IMR-90 (cell line): ENCODE results near the gene TMCC1. TPM values are rescaled to one million over a fixed set of nuclear protein-coding genes. Genes with fewer than 3 reads are reported as not detected.

Experiments
- ATAC-seq: fragments of 200-7000 bp; cut with Tn5 transposase; 2 replicates; pipeline ENCODE4 v1.9.1; 2020; ENCODE audit warnings: low read depth, mild to moderate bottlenecking, moderate library complexity
- BruUV-seq: library from RNA; stranded (reverse); fragments of 400-500 nt; replicated peaks from 2 replicates; lab custom pipeline; 2021; lab: Mats Ljungman, UMichigan
- CTCF ChIA-PET: fragments of 300-600 bp; formaldehyde crosslinking; extraction: SDS; loops from one replicate; lab custom pipeline; 2021; ENCODE audit warnings: antibody characterized with exemption; lab: Yijun Ruan, JAX
- POLR2A ChIA-PET: fragments of 300-600 bp; sonication (Branson Sonifier 250); formaldehyde crosslinking; loops from one replicate; lab custom pipeline; 2022; ENCODE audit warnings: antibody characterized with exemption; ENCODE audit not compliant: unreplicated experiment; lab: Charles Lee
- DNase-seq: peaks from one replicate; pipeline ENCODE4 v3.0.0; 2013
- H2AFZ ChIP-seq: replicated peaks from 2 replicates; pipeline ENCODE3; 2013; ENCODE audit warnings: low read length, mild to moderate bottlenecking; ENCODE audit not compliant: poor library complexity
- H2AK5ac ChIP-seq: 2 replicates; pipeline ENCODE4 v1.6.1; 2013; ENCODE audit warnings: low read depth, low read length, inconsistent platforms
- H2AK9ac ChIP-seq: replicated peaks from 2 replicates; pipeline ENCODE3; 2013; ENCODE audit warnings: mild to moderate bottlenecking, low read depth, low read length, moderate library complexity; ENCODE audit not compliant: poor library complexity
- H2BK120ac ChIP-seq: 2 replicates; pipeline ENCODE4 v1.6.1; 2013; ENCODE audit warnings: low read depth, low read length, inconsistent platforms
- H2BK15ac ChIP-seq: 3 replicates; pipeline ENCODE4 v1.6.1; 2013; ENCODE audit warnings: low read depth, low read length, inconsistent platforms
- H2BK20ac ChIP-seq: 2 replicates; pipeline ENCODE4 v1.6.1; 2013; ENCODE audit warnings: low read depth, mild to moderate bottlenecking, inconsistent platforms, low read length, moderate library complexity
- H2BK5ac ChIP-seq: 2 replicates; pipeline ENCODE4 v1.6.1; 2013; ENCODE audit warnings: mild to moderate bottlenecking, low read depth, low read length, inconsistent platforms; ENCODE audit not compliant: poor library complexity, severe bottlenecking
- H3K14ac ChIP-seq: replicated peaks from 2 replicates; pipeline ENCODE4 v1.6.1; 2013; ENCODE audit warnings: low read depth, low read length, inconsistent platforms
- H3K18ac ChIP-seq: 2 replicates; pipeline ENCODE4 v1.6.1; 2013; ENCODE audit warnings: low read depth, low read length, control low read depth
- H3K23ac ChIP-seq: 2 replicates; pipeline ENCODE4 v1.6.1; 2013; ENCODE audit warnings: low read depth, low read length, inconsistent platforms
- H3K27ac ChIP-seq: 2 replicates; pipeline ENCODE4 v1.5.1; 2013; ENCODE audit warnings: mild to moderate bottlenecking, control low read depth, low read length; ENCODE audit not compliant: insufficient read depth
- H3K27me3 ChIP-seq: 2 replicates; pipeline ENCODE4 v1.6.1; 2013; ENCODE audit warnings: low read length; ENCODE audit not compliant: control insufficient read depth, insufficient read depth
- H3K36me3 ChIP-seq: 2 replicates; pipeline ENCODE4 v1.6.1; 2013; ENCODE audit warnings: low read length, mixed read lengths; ENCODE audit not compliant: control insufficient read depth, insufficient read depth
- H3K4ac ChIP-seq: 2 replicates; pipeline ENCODE4 v1.6.1; 2013; ENCODE audit warnings: low read depth, low read length, inconsistent platforms
- H3K4me1 ChIP-seq: 2 replicates; pipeline ENCODE4 v1.6.1; 2013; ENCODE audit warnings: low read length, mixed read lengths; ENCODE audit not compliant: control insufficient read depth, insufficient read depth
- H3K4me2 ChIP-seq: 2 replicates; pipeline ENCODE4 v1.6.1; 2013; ENCODE audit warnings: low read depth, mild to moderate bottlenecking, control low read depth, low read length, moderate library complexity
- H3K4me3 ChIP-seq: 2 replicates; pipeline ENCODE4 v1.5.1; 2013; ENCODE audit warnings: low read depth, mild to moderate bottlenecking, control low read depth, low read length, moderate library complexity; ENCODE audit not compliant: insufficient read depth
- H3K56ac ChIP-seq: 2 replicates; pipeline ENCODE4 v1.6.1; 2013; ENCODE audit warnings: low read length, inconsistent platforms; ENCODE audit not compliant: insufficient read depth; ENCODE audit errors: extremely low read depth
- H3K79me1 ChIP-seq, 2 experiments: 2 replicates each; pipeline ENCODE4 v1.6.1; 2013; ENCODE audit warnings: low read length in 2 of 2, inconsistent platforms in 1 of 2, low read depth in 1 of 2
- H3K9ac ChIP-seq: 2 replicates; pipeline ENCODE4 v1.6.1; 2013; ENCODE audit warnings: low read depth, low read length, control low read depth
- H3K9me1 ChIP-seq: 2 replicates; pipeline ENCODE4 v1.6.1; 2013; ENCODE audit warnings: low read length, inconsistent platforms; ENCODE audit not compliant: insufficient read depth
- H3K9me3 ChIP-seq: 2 replicates; pipeline ENCODE4 v1.6.1; 2013; ENCODE audit warnings: low read length; ENCODE audit not compliant: control insufficient read depth, insufficient read depth
- H4K20me1 ChIP-seq: 2 replicates; pipeline ENCODE4 v1.6.1; 2013; ENCODE audit warnings: low read length, inconsistent platforms; ENCODE audit not compliant: insufficient read depth
- H4K5ac ChIP-seq: 2 replicates; pipeline ENCODE4 v1.6.1; 2013; ENCODE audit warnings: mild to moderate bottlenecking, low read depth, low read length, control low read depth
- H4K8ac ChIP-seq, 2 experiments: 2 replicates each; pipeline ENCODE4 v1.6.1; 2013; ENCODE audit warnings: low read depth in 2 of 2, low read length in 2 of 2, control low read depth in 1 of 2, inconsistent platforms in 1 of 2
- H4K91ac ChIP-seq: 2 replicates; pipeline ENCODE4 v1.6.1; 2013; ENCODE audit warnings: low read depth, low read length, inconsistent platforms; ENCODE audit not compliant: insufficient read depth
- ELK1 ChIP-seq: fragments of 150-350 bp; IDR thresholded peaks from 2 replicates; pipeline ENCODE4 v1.6.1; 2016; ENCODE audit warnings: low read depth, mild to moderate bottlenecking, low read length, moderate library complexity, borderline replicate concordance
- MAZ ChIP-seq: IDR thresholded peaks from 2 replicates; pipeline ENCODE4 v1.6.1; 2012; ENCODE audit warnings: low read depth, mild to moderate bottlenecking, low read length, improper control_type of control experiment, moderate library complexity, borderline replicate concordance
- MXI1 ChIP-seq: IDR thresholded peaks from 2 replicates; pipeline ENCODE4 v1.6.1; 2012; ENCODE audit warnings: low read depth, mild to moderate bottlenecking, low read length, moderate library complexity, borderline replicate concordance
- NFE2L2 ChIP-seq: fragments of 150-350 bp; IDR thresholded peaks from 2 replicates; pipeline ENCODE4 v1.6.1; 2016; ENCODE audit warnings: low read depth, mild to moderate bottlenecking, low read length
- RFX5 ChIP-seq: IDR thresholded peaks from 2 replicates; pipeline ENCODE4 v1.8.0; 2012; ENCODE audit warnings: low read depth, mild to moderate bottlenecking, low read length, moderate library complexity
- SMC3 ChIP-seq: fragments of 150-350 bp; IDR thresholded peaks from 2 replicates; pipeline ENCODE4 v1.6.1; 2016; ENCODE audit warnings: low read depth, mild to moderate bottlenecking, antibody characterized with exemption, low read length, moderate library complexity
- USF2 ChIP-seq: fragments of 150-350 bp; IDR thresholded peaks from 2 replicates; pipeline ENCODE4 v1.6.1; 2017; ENCODE audit warnings: mild to moderate bottlenecking, antibody characterized with exemption, low read length, low read depth
- WGBS, 2 experiments: methylation state at CpG; one replicate each; pipeline versions ENCODE4 v1.1.5 to v1.1.7; 2013; ENCODE audit warnings: missing lambda C conversion rate in 2 of 2; ENCODE audit not compliant: insufficient read length in 1 of 2; ENCODE audit errors: extremely low coverage in 2 of 2; 5-methylcytosine and 5-hydroxymethylcytosine counted together
- dilution Hi-C: fragments of 300-500 bp; cut with HindIII; formaldehyde crosslinking; loops from one replicate; pipeline ENCODE4 v1.14.3; 2018; ENCODE audit warnings: low sequenced_read_pairs; ENCODE audit not compliant: unreplicated experiment
- in situ Hi-C: fragments of 300-500 bp; cut with MboI; formaldehyde crosslinking; loops from 3 replicates; pipeline ENCODE4 v1.14.3; 2019; ENCODE audit warnings: low sequenced_read_pairs, inconsistent platforms, mixed read lengths
- intact Hi-C: fragments of 100-400 bp; cut with micrococcal nuclease; formaldehyde crosslinking; loops from 2 replicates; pipeline ENCODE4 v1.10.0; 2022
- polyA plus RNA-seq, 3 experiments: library from polyadenylated mRNA; depleted of rRNA; stranded (reverse); fragments of >200 nt; gene quantifications; 2 replicates each; pipeline ENCODE4 v1.2.3, GENCODE V29; 2012; ENCODE audit warnings: low replicate concordance in 1 of 3
- total RNA-seq: library from RNA; depleted of rRNA; stranded (reverse); fragments of >200 nt; gene quantifications from 2 replicates; pipeline ENCODE4 v1.2.3, GENCODE V29; 2012

The TMCC1 gene
- total and polyA plus RNA-seq, 2 of the 4 experiments (the other 2 are of a cell fraction): 5.0 to 7.3 TPM

GRCh38 chr3:129692743-129693142, 200.8 kb downstream of the TMCC1 start:
- Histone ChIP-seq H3K4me3 (no peak overlapping the region), H3K9me1 (no peaks in the 10 kb centered on the region), H2BK5ac (no peak overlapping the region), H4K91ac (no peak overlapping the region), H2BK15ac (no peak overlapping the region), H3K36me3 (no peaks in the 10 kb centered on the region), H3K9me3 (no peaks in the 10 kb centered on the region), H3K27me3 (no peaks in the 10 kb centered on the region), H3K4ac (no peak overlapping the region), H3K27ac (no peak overlapping the region), H3K79me1 (peaks cover 0 to 4% of the 10 kb centered on the region in 2 experiments; a peak in 2 of 4 replicates), H4K5ac (no peak overlapping the region), H3K9ac (no peak overlapping the region), H3K4me1 (0 out of 2 replicates have a peak, but pooled peaks cover 5% of the 10 kb centered on the region), H3K56ac (no peak overlapping the region), H2AK5ac (no peak overlapping the region), H4K20me1 (peaks cover 4% of the 10 kb centered on the region; the same call in 1 of the 2 replicates), H3K4me2 (peak overlapping the region; percentile 39), H3K18ac (no peak overlapping the region), H4K8ac (no peak overlapping the region), H2BK120ac (no peak overlapping the region), H2AK9ac (no peak overlapping the region), H3K14ac (no peak overlapping the region), H2AFZ (no peak overlapping the region), H3K23ac (no peak overlapping the region), H2BK20ac (no peak overlapping the region)
- POLR2A ChIA-PET: no interaction called here
- in situ Hi-C loops: no loop called here
- WGBS, 2 experiments: no CpG with 5 or more reads among the region's 2 CpGs
- CTCF ChIA-PET: interaction anchor here (0.6 kb wide), 1 partner anchor 29 kb away, joined by 6 read pairs; no protein-coding TSS in a partner anchor
- BruUV-seq: no TSS peak
- intact Hi-C loops: no loop called here
- no peak for DNase-seq
- dilution Hi-C loops: no loop called here
- TF ChIP-seq MXI1 (no peak), MAZ (no peak), NFE2L2 (no peak), RFX5 (no peak), SMC3 (no peak), USF2 (no peak), ELK1 (no peak)
- ATAC-seq: no peak
